Glutamatergic neuron (in vitro differentiated cells): ENCODE data around the gene UNC79. TPM values are rescaled to one million over a fixed set of nuclear protein-coding genes. Genes with fewer than 3 reads are reported as not detected.

Source experiments
- DNase-seq: peaks from one replicate; pipeline ENCODE4 v3.0.0; 2022
- H3K27ac Mint-ChIP-seq: one replicate; pipeline ENCODE4 v1.8.0; 2020; ENCODE audit warnings: mild to moderate bottlenecking, mixed read lengths, inconsistent platforms; ENCODE audit not compliant: unreplicated experiment
- H3K27me3 Mint-ChIP-seq: one replicate; pipeline ENCODE4 v1.8.0; 2020; ENCODE audit warnings: mild to moderate bottlenecking, moderate library complexity, mixed read lengths, inconsistent platforms; ENCODE audit not compliant: unreplicated experiment
- H3K36me3 Mint-ChIP-seq: one replicate; pipeline ENCODE4 v1.8.0; 2020; ENCODE audit warnings: mild to moderate bottlenecking, mixed read lengths, inconsistent platforms; ENCODE audit not compliant: unreplicated experiment
- H3K4me1 Mint-ChIP-seq: one replicate; pipeline ENCODE4 v1.8.0; 2020; ENCODE audit warnings: mild to moderate bottlenecking, low read depth, mixed read lengths, inconsistent platforms; ENCODE audit not compliant: unreplicated experiment
- H3K4me3 Mint-ChIP-seq: one replicate; pipeline ENCODE4 v1.8.0; 2020; ENCODE audit warnings: mild to moderate bottlenecking, mixed read lengths, inconsistent platforms; ENCODE audit not compliant: unreplicated experiment
- H3K9me3 Mint-ChIP-seq: one replicate; pipeline ENCODE4 v1.8.0; 2020; ENCODE audit warnings: mild to moderate bottlenecking, moderate library complexity, mixed read lengths, inconsistent platforms; ENCODE audit not compliant: unreplicated experiment
- total RNA-seq: library from RNA; stranded (reverse); fragmentation: NEBNext Ultra II Directional; extraction: Animal tissue kit (Norgen Biotek cat#: 25700); gene quantifications from one replicate; pipeline ENCODE4 v1.2.1, GENCODE V29; 2021; ENCODE audit not compliant: unreplicated experiment
- TF ChIP-seq, protein P1 (sequence below): fragments of 200-600 bp; sonication (generic); IDR thresholded peaks from one replicate; pipeline ENCODE4 v1.5.0; 2021; ENCODE audit not compliant: partially characterized antibody, unreplicated experiment

Gene UNC79
- total RNA-seq, 1 donor from 2014 or later: 29.5 TPM

DNA sequence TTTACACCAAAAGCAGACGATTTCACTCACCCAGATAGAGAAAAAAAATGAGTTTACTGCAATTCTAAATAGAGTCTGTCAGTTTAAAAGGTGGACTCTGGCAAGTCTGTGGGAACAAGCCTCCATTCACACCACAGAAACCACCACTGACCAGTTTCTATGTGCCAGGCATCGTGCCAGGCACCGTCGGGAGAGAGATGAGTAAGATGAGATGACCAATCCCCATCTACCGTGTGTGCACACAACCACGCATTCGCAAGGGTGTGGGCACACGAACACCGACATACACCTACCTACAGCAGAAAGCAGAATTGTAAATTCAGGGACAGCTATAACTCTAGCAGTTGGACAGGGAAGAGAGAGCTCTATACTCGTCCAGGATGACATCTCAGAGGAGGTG is 299.3 kb downstream of the UNC79 start:
- TF ChIP-seq, protein P1, sequence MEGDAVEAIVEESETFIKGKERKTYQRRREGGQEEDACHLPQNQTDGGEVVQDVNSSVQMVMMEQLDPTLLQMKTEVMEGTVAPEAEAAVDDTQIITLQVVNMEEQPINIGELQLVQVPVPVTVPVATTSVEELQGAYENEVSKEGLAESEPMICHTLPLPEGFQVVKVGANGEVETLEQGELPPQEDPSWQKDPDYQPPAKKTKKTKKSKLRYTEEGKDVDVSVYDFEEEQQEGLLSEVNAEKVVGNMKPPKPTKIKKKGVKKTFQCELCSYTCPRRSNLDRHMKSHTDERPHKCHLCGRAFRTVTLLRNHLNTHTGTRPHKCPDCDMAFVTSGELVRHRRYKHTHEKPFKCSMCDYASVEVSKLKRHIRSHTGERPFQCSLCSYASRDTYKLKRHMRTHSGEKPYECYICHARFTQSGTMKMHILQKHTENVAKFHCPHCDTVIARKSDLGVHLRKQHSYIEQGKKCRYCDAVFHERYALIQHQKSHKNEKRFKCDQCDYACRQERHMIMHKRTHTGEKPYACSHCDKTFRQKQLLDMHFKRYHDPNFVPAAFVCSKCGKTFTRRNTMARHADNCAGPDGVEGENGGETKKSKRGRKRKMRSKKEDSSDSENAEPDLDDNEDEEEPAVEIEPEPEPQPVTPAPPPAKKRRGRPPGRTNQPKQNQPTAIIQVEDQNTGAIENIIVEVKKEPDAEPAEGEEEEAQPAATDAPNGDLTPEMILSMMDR: no peak
- H3K36me3 Mint-ChIP-seq: no peaks in the 10 kb centered on the region
- H3K4me3 Mint-ChIP-seq: no peak overlapping the region
- peaks cover 20% of the 10 kb centered on the region for H3K4me1 Mint-ChIP-seq
- DNase-seq: no peak
- peaks cover 12% of the 10 kb centered on the region for H3K27me3 Mint-ChIP-seq
- no peak overlapping the region for H3K27ac Mint-ChIP-seq
- H3K9me3 Mint-ChIP-seq: no peaks in the 10 kb centered on the region

DNA sequence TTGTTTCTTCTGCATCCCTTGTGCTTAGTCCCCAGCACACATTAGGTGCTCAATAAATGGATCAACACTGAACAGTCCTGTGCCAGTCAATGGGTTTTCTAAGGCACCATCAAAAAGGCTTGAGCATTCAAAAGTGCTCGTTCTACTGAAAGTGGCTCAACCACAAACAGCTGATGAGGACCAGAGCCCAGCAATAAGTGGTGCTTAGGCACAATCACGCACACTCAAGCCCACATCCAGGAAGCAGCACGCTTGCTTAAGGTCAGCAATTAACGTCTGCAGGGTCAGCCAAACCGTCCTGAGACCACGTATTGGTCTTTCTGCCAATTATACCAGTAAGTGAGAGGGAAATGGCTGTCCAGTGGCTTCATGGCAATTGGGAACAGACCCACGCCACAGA is 301.0 kb downstream of the UNC79 start:
- Mint-ChIP-seq H3K4me3 (no peak overlapping the region), H3K36me3 (no peaks in the 10 kb centered on the region), H3K9me3 (no peaks in the 10 kb centered on the region), H3K27ac (no peak overlapping the region), H3K27me3 (peaks cover 10% of the 10 kb centered on the region), H3K4me1 (peaks cover 18% of the 10 kb centered on the region)
- TF ChIP-seq, protein P1: no peak
- DNase-seq: no peak

DNA sequence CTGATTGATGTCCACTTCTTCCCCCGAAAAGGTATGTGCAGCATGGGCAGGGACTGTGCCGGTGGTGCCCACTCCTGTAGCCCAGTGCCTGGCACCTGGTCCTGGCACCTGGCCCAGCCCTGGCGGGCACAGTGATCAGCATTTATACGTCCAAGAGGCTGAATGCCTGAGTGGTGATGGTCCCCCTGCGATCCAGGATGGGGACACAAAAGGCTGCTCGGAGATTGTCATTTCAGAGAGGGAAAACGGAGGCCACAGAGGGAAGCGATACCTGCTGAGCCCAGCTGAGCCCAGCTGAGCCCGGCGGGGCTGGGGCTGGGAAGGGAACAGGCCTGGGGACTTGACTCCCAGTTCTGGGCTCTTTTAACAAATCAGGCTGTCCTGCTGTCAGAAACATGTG is 301.8 kb downstream of the UNC79 start:
- H3K36me3 Mint-ChIP-seq: no peaks in the 10 kb centered on the region
- H3K27me3 Mint-ChIP-seq: peaks cover 12% of the 10 kb centered on the region
- H3K9me3 Mint-ChIP-seq: no peaks in the 10 kb centered on the region
- no peak overlapping the region for H3K4me3 Mint-ChIP-seq
- DNase-seq: no peak
- peaks cover 15% of the 10 kb centered on the region for H3K4me1 Mint-ChIP-seq
- H3K27ac Mint-ChIP-seq: no peak overlapping the region
- TF ChIP-seq, protein P1: no peak

DNA sequence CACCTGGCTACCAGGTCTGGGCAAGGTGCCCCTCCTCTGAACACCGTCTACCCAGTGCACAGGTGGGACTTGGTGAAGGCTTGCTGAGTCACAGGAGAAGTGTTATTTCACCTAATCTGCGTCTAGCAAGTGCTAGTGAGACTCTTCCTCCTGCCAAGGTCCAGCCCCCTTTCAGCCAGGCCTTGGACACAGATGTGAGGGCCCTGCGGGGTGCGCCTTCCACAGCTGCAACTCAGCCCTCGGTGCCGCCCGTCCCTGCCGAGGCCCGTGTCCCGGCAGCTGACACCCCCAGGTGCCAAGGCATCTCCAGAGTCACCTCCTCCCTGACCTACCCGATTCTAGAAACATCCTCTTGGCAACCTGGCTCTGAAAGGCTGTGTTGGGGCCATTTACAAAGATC is 302.5 kb downstream of the UNC79 start:
- peaks cover 8% of the 10 kb centered on the region for H3K4me1 Mint-ChIP-seq
- no peak overlapping the region for H3K27ac Mint-ChIP-seq
- H3K9me3 Mint-ChIP-seq: no peaks in the 10 kb centered on the region
- DNase-seq: no peak
- TF ChIP-seq, protein P1: no peak
- no peaks in the 10 kb centered on the region for H3K36me3 Mint-ChIP-seq
- no peak overlapping the region for H3K4me3 Mint-ChIP-seq
- H3K27me3 Mint-ChIP-seq: peaks cover 14% of the 10 kb centered on the region

DNA sequence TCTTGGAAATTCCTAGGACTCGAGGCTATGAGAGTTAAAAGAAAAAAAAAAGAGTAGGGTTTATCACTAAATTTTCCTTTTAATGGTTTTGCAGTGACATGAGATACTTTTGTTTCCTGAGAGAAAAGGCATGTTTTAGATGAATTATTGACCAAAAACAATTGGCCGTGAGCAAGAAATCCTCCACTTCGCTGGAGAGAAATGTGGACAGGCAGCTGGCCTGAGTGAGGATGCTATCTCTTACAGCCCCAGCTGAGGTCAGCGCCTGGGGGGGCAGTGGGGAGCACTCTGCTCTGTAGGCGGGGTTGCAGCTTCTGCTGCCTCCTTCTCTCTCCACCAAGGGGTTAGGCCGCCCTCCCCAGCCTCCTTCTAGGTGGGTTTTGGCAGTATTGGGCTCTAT is 302.9 kb downstream of the UNC79 start:
- no peak overlapping the region for H3K4me3 Mint-ChIP-seq
- H3K27ac Mint-ChIP-seq: no peak overlapping the region
- no peaks in the 10 kb centered on the region for H3K9me3 Mint-ChIP-seq
- no peaks in the 10 kb centered on the region for H3K36me3 Mint-ChIP-seq
- no peak for DNase-seq
- peaks cover 8% of the 10 kb centered on the region for H3K4me1 Mint-ChIP-seq
- peaks cover 14% of the 10 kb centered on the region for H3K27me3 Mint-ChIP-seq
- TF ChIP-seq, protein P1: no peak
